HG02571 (cell line): Measurements from ENCODE around the gene ZNF483.
"Not testable (repeated sequence)": the region's sequence is repeated elsewhere in the genome, so short reads cannot be mapped to it uniquely, and the experiment has no call there.

Experiments used
- ATAC-seq: cut with Tn5 transposase; IDR thresholded peaks from one replicate; pipeline ENCODE4 v1.9.1; 2021; ENCODE audit warnings: mild to moderate bottlenecking, moderate library complexity; ENCODE audit not compliant: unreplicated experiment

Gene ZNF483

GRCh38 chr9:111525056-111525977 is at the start of gene ZNF483:
TSS of gene ZNF483 (plus strand) at chr9:111525179. CDS start at chr9:111527396, 2,217 bp downstream.
- ATAC-seq: no peak

GRCh38 chr9:111475195-111475594 is 49.8 kb upstream of the ZNF483 start:
- ATAC-seq: no peak

- no peak for ATAC-seq
Measured at GRCh38 chr9:111477677-111478076, 47.3 kb upstream of the ZNF483 start.

GRCh38 chr9:111481885-111482636 is 42.9 kb upstream of the ZNF483 start:
- no peak for ATAC-seq

- ATAC-seq: peak; percentile 62
Measured at GRCh38 chr9:111482694-111483438, 42.1 kb upstream of the ZNF483 start.

GRCh38 chr9:111483439-111483857 is 41.5 kb upstream of the ZNF483 start:
- peak; percentile 29 for ATAC-seq

- peak; percentile 46 for ATAC-seq
Measured at GRCh38 chr9:111483858-111484571, 41.0 kb upstream of the ZNF483 start, which contains the start of gene ECPAS. TSS of gene ECPAS (minus strand) at chr9:111484383. CDS start at chr9:111472918, 11,465 bp downstream.

- no peak for ATAC-seq
Measured at GRCh38 chr9:111484572-111484894, 40.4 kb upstream of the ZNF483 start.

- not testable (repeated sequence) for ATAC-seq
Measured at GRCh38 chr9:111497196-111497595, 27.8 kb upstream of the ZNF483 start.

- no peak for ATAC-seq
Measured at GRCh38 chr9:111501005-111501562, 23.9 kb upstream of the ZNF483 start.

- no peak for ATAC-seq
Measured at GRCh38 chr9:111501648-111502047, 23.3 kb upstream of the ZNF483 start.

- ATAC-seq: no peak
Measured at GRCh38 chr9:111502506-111502905, 22.5 kb upstream of the ZNF483 start.

GRCh38 chr9:111511581-111511980 is 13.4 kb upstream of the ZNF483 start:
- not testable (repeated sequence) for ATAC-seq

GRCh38 chr9:111514967-111515366 is 10.0 kb upstream of the ZNF483 start:
- no peak for ATAC-seq

- ATAC-seq: no peak
Measured at GRCh38 chr9:111516061-111516465, 8.9 kb upstream of the ZNF483 start.

- ATAC-seq: no peak
Measured at GRCh38 chr9:111524731-111525055, 286 bp upstream of the ZNF483 start.

GRCh38 chr9:111527347-111527746 is 2.4 kb downstream of the ZNF483 start:
- no peak for ATAC-seq

- no peak for ATAC-seq
Measured at GRCh38 chr9:111529787-111530186, 4.8 kb downstream of the ZNF483 start.

- no peak for ATAC-seq
Measured at GRCh38 chr9:111531716-111532115, 6.7 kb downstream of the ZNF483 start.

- no peak for ATAC-seq
Measured at GRCh38 chr9:111533099-111533790, 8.3 kb downstream of the ZNF483 start.
